Measurements from ENCODE around the gene TRAF2. TPM values are rescaled to one million over a fixed set of nuclear protein-coding genes. Genes with fewer than 3 reads are reported as not detected.

Gene TRAF2
- total RNA-seq, 1 donor from 2014 or later, result 7.8 TPM

Small RNA genes lying within 50 kb of the gene (small RNA-seq; reads per million reads assigned to genes)
- not detected for gene MIR4479 (ENCODE audit: low replicate concordance)

Other genes with a start within 250 kb of the TRAF2 start
- gene EGFL7, start 223.6 kb upstream of the TRAF2 start, total RNA-seq, result 29.0 TPM
- 45.4 TPM for gene AGPAT2, start 199.1 kb upstream of the TRAF2 start, total RNA-seq
- gene DIPK1B, start 173.9 kb upstream of the TRAF2 start, total RNA-seq, result 7.0 TPM
- not detected for gene LCN10, start 143.6 kb upstream of the TRAF2 start, total RNA-seq
- not detected for gene LCN6, start 138.0 kb upstream of the TRAF2 start, total RNA-seq
- gene LCN8, start 128.3 kb upstream of the TRAF2 start, total RNA-seq, result 0.20 TPM
- gene LCN15, start 122.0 kb upstream of the TRAF2 start, total RNA-seq, result not detected
- 31.9 TPM for gene TMEM141, start 95.2 kb upstream of the TRAF2 start, total RNA-seq
- 0.59 TPM for gene CCDC183, start 90.2 kb upstream of the TRAF2 start, total RNA-seq
- 28.0 TPM for gene RABL6, start 78.6 kb upstream of the TRAF2 start, total RNA-seq
- gene AJM1, start 44.0 kb upstream of the TRAF2 start, total RNA-seq, result 0.79 TPM
- 70.4 TPM for gene PHPT1, start 37.1 kb upstream of the TRAF2 start, total RNA-seq
- 2.5 TPM for gene MAMDC4, start 34.2 kb upstream of the TRAF2 start, total RNA-seq
- 165 TPM for gene EDF1, start 20.2 kb upstream of the TRAF2 start, total RNA-seq
- 38.8 TPM for gene FBXW5, start 58.2 kb downstream of the TRAF2 start, total RNA-seq
- not detected for gene C8G, start 58.7 kb downstream of the TRAF2 start, total RNA-seq
- not detected for gene LCN12, start 65.8 kb downstream of the TRAF2 start, total RNA-seq
- gene PTGDS, start 91.0 kb downstream of the TRAF2 start, total RNA-seq, result 15.3 TPM
- gene LCNL1, start 96.5 kb downstream of the TRAF2 start, total RNA-seq, result 0.20 TPM
- gene PAXX, start 105.9 kb downstream of the TRAF2 start, total RNA-seq, result 13.0 TPM
- 12.7 TPM for gene CLIC3, start 110.1 kb downstream of the TRAF2 start, total RNA-seq
- gene ABCA2, start 141.7 kb downstream of the TRAF2 start, total RNA-seq, result 13.6 TPM
- gene FUT7, start 145.6 kb downstream of the TRAF2 start, total RNA-seq, result 0.39 TPM
- gene NPDC1, start 159.7 kb downstream of the TRAF2 start, total RNA-seq, result 15.4 TPM
- 8.0 TPM for gene ENTPD2, start 167.5 kb downstream of the TRAF2 start, total RNA-seq
- 5.8 TPM for gene SAPCD2, start 184.0 kb downstream of the TRAF2 start, total RNA-seq
- 5.4 TPM for gene UAP1L1, start 191.0 kb downstream of the TRAF2 start, total RNA-seq
- gene MAN1B1, start 200.5 kb downstream of the TRAF2 start, total RNA-seq, result 39.5 TPM
- 32.4 TPM for gene DPP7, start 228.2 kb downstream of the TRAF2 start, total RNA-seq